GM15510 (cell line): ENCODE measurements around the gene EXTL1.

Experiments used
- POLR2A ChIP-seq: IDR thresholded peaks from 3 replicates; pipeline ENCODE4 v1.6.1; 2011; ENCODE audit warnings: borderline replicate concordance; ENCODE audit not compliant: insufficient read length; ENCODE audit errors: extremely low read depth

EXTL1 gene, protein sequence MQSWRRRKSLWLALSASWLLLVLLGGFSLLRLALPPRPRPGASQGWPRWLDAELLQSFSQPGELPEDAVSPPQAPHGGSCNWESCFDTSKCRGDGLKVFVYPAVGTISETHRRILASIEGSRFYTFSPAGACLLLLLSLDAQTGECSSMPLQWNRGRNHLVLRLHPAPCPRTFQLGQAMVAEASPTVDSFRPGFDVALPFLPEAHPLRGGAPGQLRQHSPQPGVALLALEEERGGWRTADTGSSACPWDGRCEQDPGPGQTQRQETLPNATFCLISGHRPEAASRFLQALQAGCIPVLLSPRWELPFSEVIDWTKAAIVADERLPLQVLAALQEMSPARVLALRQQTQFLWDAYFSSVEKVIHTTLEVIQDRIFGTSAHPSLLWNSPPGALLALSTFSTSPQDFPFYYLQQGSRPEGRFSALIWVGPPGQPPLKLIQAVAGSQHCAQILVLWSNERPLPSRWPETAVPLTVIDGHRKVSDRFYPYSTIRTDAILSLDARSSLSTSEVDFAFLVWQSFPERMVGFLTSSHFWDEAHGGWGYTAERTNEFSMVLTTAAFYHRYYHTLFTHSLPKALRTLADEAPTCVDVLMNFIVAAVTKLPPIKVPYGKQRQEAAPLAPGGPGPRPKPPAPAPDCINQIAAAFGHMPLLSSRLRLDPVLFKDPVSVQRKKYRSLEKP

DNA sequence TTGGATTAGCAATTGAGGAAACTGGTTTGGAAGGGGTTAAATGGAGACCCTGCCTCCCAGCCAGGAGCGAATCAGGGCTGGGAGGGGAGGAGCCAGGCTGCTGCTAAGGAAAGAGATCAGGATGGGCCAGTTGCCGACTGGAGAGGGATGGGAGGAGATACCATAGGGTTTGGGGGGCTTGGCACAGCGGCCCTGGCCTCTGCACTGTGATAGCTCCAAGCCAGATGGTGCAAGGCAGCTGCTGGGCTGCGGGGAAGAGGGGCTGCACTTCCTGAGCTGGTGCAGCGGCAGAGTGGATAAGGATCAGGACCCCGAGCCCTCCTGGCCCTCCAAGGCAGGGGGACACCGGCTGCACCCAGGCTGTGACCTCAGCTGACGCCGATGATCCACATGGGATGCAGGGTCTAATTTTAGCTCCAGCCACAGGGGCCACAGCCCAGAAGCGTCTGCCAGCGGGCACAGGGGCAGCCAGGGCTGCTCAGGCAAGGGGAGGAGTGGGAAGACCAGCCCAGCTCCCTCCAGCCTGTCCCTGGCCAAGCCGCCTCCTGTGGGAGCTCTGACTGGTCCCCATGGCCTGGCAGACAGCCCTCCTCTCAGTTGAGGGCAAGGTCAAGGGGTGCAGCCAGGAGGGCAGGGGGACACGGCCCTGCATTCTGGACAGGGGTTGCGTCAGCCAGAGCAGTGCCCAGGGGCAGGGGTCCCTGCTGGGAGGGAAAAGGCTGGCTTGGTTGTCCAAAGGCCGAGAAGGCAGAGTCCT is at the start of gene EXTL1:
Gene EXTL1 (plus strand): TSS at position 129 of the 757 bp plus-strand sequence. CDS start 872 bp downstream, outside the sequence.
- TF ChIP-seq POLR2A, result no peak

DNA sequence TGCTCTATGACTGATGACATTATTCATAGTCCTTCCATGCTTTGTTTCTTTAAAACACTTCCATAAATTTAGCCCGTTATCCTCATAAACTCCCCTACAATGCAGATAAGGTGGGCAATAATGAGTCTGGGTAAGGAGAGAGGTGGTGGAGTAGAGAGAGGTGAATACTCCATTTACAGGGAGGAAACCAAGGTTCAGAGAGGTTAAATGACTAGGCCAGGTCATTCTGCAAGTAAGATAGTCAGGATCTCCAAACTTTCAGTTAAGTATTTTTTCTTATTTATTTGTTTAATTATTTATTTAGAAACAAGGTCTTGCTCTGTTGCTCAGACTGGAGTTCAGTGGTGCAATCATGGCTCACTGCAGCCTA is 49.8 kb upstream of the EXTL1 start:
- no peak for TF ChIP-seq POLR2A

DNA sequence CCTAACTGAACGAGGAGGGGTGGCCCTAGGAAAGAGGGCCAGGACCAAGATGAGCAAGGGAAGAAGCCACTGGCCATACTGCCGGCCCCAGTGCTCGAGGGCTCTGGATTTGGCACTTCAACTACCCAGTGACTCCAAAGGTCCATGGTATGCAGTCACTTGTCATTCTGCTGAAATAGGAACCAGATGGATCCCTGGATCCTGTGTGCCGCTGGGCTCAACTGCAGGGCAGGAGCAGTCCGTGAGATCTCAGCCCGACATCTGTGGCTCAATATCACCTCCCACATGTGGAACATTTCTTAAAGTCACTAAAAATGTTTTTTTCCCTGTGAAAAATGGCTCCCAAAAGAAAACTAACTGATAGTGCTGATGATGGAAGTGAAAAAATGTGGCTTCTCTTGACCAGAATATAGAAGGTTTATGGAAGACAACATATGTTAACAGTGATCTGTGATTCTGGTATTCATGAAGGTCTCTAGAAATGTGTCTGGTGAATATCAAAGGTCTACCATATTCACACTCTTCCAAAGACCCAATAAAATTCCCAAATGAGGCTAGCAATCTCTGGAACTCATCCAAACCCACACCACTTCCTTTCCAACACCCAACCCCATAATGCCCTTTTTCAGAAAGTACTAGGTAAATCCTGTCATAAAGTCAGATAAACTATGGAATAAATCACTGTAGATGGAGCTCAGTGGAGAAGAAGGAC is 47.8 kb upstream of the EXTL1 start:
- TF ChIP-seq POLR2A, result no peak

DNA sequence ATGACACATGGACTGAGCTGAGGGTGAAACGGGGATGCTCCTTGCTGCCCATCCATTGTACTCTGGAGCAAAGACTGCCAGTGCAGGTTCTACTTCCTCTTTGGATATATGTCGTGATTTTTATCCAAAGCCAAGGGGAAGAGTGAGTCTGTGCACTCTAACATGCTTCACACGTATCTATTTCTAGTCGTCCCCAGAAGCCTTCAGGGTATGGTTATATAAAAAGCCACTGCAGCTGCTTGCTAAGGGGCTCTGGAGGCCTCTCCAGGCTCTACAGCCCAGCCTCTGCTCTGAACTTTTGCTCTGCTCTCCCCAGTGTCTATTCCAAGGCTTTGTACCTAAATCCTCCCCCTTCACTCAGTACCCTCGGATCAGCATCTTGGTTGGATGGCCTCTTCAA is 43.8 kb upstream of the EXTL1 start:
- no peak for TF ChIP-seq POLR2A

DNA sequence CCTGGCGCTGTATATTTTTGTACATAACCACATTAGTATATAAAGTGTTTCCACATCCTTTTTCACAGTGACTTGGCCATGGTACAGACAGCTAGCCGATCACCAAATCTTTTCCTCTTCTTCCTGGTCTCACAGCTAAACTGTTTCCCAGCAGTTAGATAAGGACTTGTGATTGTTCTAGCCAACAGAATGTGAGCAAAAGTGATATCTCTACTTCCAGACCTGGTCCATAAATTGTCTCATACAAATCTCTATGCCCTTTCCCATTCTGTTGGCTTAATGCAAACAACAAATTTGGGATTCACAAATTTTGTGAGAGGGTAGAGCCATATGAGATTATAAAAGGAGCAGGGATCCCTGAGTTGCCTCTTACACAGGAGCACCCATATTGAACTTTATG is 43.2 kb upstream of the EXTL1 start:
- no peak for TF ChIP-seq POLR2A

DNA sequence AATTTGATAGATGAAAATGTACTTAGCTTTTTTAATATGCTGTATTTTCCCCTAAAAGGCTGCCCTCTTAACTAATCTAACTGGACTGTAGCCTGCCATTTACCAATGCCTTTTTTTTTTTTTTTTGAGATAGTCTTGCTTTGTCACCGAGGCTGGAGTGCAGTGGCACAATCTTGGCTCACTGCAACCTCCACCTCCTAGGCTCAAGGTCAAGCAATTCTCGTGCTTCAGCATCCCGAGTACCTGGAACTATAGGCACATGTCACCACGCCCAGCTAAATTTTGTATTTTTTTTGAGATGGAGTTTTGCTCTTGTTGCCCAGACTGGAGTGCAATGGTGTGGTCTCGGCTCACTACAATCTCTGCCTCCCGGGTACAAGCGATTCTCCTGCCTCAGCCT is 42.4 kb upstream of the EXTL1 start:
- no peak for TF ChIP-seq POLR2A

DNA sequence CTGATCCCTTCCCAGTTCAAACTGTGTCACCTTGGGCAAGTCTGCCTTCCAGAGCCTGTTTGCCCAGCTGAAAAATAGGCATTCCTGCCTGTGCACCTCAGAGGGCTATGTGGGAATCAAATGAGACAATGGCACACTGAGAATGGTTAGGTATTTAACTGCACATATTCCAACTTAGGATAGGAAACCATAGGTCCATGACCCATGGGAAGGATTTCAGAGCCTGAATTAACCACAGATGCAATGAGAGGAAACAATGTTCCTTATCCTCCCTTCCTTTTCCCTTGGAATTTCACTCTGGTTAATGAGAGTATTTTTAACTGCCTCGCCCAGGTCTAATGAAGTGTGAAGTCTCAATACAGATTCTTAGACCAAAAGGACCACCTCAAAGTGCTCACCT is 36.4 kb upstream of the EXTL1 start:
- no peak for TF ChIP-seq POLR2A

DNA sequence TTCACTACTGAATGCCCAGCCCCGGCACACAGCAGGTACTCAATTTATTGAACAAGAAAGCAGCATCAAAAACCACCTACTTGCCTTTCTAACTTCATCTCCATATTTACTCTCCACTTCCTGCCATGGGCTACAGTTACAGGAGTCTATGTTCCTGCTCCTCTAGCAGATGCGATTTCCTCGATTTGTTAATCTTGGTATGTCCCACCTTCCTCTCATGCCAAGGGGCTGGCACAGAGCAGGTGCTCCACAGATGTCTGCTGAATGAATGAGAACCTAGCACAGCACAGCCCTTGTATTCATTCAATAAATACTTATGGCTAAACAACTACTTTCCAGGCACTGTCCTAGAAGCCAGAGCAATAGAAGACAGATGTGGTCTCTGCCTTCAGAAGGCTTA is 35.9 kb upstream of the EXTL1 start:
- no peak for TF ChIP-seq POLR2A

DNA sequence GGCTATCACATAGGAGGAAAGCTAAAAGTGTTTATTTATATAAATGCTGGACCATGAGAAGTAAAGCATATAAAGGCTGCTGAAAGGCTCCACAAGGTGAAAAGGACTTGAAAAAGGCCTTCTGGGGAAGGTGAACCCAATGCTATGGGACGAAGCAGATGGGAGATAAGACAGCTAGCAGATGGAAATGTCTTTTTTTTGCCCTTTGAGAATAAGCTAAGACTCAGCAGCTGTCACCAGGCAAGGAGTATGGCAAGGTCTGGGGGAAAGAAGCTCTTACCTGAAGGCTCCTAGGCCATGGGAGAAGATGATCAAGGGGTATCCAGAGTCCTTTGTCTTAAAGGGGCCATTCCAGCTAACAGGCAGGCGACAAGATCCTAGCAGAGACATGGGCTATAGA is 33.6 kb upstream of the EXTL1 start:
- no peak for TF ChIP-seq POLR2A

DNA sequence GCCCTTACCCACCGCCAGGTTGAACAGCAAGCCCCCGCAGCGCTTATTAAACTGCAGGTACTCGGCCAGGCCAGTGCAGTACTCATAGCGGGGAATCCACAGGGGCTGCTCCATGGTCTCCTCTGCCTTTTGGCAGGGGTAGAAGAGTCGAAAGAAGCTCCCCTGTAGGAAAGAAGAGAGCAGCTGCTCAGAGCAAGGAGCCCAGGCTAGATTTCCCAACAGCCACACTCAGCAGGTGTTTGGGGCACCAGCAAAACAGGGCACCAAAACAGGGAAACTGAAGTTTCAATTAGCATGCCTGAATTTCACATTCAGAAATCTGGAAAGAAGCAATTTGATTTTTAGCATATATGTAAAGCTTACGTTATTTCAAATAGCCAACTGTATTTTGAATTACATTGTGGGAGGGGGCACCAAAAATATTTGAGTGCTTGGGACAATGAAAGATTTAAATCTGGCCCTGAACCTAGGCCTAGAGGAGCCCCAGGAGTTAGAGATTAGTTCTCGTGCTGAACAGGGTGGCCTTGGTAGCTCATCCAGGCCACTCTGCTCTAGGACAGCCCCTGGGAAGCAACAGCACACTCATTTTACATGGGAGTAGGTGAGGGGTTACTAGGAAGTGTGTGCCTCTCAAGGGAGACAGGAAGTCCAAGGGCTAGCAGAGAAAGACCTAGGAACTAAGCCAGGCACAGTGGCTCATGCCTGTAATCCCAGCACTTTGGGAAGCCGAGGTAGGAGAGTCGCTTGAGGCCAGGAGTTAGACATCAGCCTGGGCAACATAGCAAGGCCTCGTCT is 31.9 kb upstream of the EXTL1 start:
- no peak for TF ChIP-seq POLR2A

DNA sequence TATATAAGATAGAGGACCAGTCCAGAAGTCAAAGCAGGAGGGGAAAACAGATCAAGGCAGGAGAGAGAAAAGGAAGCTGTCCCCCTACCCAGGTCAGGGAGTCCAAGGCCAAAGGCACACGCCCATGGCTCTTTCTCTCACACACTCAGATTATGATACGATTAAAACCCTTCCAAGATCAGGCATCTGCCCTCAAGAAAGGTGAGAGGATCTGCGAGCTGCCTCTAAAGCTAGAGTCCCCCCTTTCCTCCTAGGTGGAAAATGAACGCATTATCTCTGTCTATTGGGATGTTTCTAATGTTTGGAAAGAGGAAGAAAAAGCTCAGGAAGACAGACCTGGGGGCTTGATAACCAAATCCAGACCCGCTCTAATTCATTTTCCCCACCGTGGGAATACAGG is 31.3 kb upstream of the EXTL1 start:
- TF ChIP-seq POLR2A, result no peak

DNA sequence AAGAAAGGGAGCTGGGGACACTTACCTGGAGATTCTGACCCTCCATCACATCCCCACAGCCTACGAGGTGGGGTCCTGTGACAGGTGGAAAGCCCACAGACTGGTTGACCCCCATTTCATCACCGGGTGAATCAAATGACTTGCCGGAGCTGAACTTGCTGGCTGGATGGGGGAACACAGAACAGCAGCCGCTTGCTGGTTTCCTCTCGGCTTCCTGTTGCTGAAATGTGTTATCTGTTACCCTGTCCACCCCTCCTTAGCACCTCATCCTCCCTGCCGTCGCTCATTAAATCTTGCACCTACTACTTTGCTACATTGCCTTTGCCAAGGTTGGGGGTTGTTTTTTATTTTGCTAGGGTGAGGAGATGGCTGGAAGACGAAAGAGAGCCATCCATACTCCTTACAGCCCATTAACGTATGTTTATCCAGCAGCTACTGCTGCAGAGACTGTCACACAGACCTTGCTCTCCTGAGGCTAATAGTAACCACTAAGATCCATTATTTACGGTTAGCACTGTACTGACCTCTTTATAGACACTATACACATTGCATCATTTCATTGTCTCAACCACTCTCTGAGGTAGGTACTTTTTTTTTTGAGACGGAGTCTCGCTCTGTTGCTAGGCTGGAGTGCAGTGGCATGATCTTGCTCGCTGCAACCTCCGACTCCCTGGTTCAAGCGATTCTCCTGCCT is 30.7 kb upstream of the EXTL1 start:
- no peak for TF ChIP-seq POLR2A

DNA sequence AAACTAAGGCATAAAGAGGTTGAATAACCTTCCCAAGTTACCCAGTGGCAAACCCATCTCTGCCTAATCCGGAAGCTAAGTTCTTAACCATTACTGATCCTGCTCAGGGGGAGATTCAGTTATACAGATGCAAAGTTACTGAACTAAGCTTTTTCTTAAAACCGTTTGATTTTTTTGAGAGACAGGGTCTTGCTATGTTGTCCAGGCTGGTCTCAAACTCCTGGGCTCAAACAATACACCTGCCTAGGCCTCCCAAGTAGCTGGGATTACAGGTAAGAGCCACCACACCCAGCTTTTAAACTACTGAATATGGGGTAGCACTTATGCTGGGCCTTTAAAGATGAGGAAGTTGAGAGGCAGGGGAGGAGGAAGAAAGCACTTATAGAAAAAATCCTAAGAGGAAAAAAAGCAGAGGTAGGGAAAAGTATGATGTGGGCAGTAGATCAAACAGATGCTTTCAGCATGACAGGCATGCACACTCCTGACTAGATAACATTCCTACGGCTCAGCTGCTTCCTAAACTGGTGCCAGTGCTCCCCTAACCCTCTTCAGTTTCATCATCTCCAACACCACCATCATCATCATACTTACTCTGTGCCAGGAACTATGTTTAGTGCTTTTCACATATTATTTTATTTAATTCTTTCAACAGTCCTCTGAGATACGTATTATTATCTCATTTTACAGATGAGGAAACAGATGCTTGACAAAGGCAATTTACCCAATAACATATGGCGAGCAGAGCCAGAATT is 29.5 kb upstream of the EXTL1 start:
- TF ChIP-seq POLR2A, result no peak
